Measurements from ENCODE around the gene TIGD1.

The TIGD1 gene

GRCh38 chr2:232575404-232575746 is 25.0 kb upstream of the TIGD1 start:
- DNase-seq: no peak
- no peak overlapping the region for H3K27ac ChIP-seq (ENCODE audit: low read length)
- H3K36me3 ChIP-seq (replicated peaks; ENCODE audit: insufficient read depth, low read length): no peaks in the 10 kb centered on the region

GRCh38 chr2:232574674-232575403 is 24.5 kb upstream of the TIGD1 start:
- H4K20me1 ChIP-seq (ENCODE audit: insufficient read depth, low read length): no peaks in the 10 kb centered on the region
- H3K9me3 ChIP-seq (replicated peaks; ENCODE audit: insufficient read depth, low read length): no peaks in the 10 kb centered on the region
- H3K79me2 ChIP-seq (ENCODE audit: low read length): no peaks in the 10 kb centered on the region
- H3K9me2 ChIP-seq (replicated peaks; ENCODE audit: insufficient read depth, low read length): no peaks in the 10 kb centered on the region
- no peak overlapping the region for H3K27ac ChIP-seq (ENCODE audit: low read length)
- no peak overlapping the region for H3K4me3 ChIP-seq (ENCODE audit: low read length)
- TF ChIP-seq EZH2 (optimal IDR thresholded peaks at IDR 0.05; ENCODE audit: low read depth, low read length) (no peak), EZH2phosphoT487 (IDR thresholded peaks at IDR 0.05; ENCODE audit: low read length) (no peak), CTCF (IDR thresholded peaks at IDR 0.05; ENCODE audit: low read length) (no peak)
- H3K36me3 ChIP-seq (replicated peaks; ENCODE audit: insufficient read depth, low read length): no peaks in the 10 kb centered on the region
- peaks cover 6% of the 10 kb centered on the region; the same call in 1 of the 2 replicates for H3K4me1 ChIP-seq (ENCODE audit: low read length)
- DNase-seq: no peak
- H3F3A ChIP-seq (ENCODE audit: insufficient read depth, low read length): no peaks in the 10 kb centered on the region
- H3K27me3 ChIP-seq (replicated peaks; ENCODE audit: insufficient read depth, low read length): no peaks in the 10 kb centered on the region
- no peak overlapping the region for H3K4me2 ChIP-seq (ENCODE audit: low read depth, low read length)
- no peak overlapping the region for H2AFZ ChIP-seq (ENCODE audit: low read length)
- no peak overlapping the region for H3K9ac ChIP-seq (ENCODE audit: low read length)

More at GRCh38 chr2:232575404-232575746, 25.0 kb upstream of the TIGD1 start:
- TF ChIP-seq EZH2phosphoT487 (IDR thresholded peaks at IDR 0.05; ENCODE audit: low read length) (no peak), EZH2 (optimal IDR thresholded peaks at IDR 0.05; ENCODE audit: low read depth, low read length) (no peak), CTCF (IDR thresholded peaks at IDR 0.05; ENCODE audit: low read length) (no peak)
- Histone ChIP-seq H3K9me2 (replicated peaks; ENCODE audit: insufficient read depth, low read length) (no peaks in the 10 kb centered on the region), H3K4me2 (ENCODE audit: low read depth, low read length) (no peak overlapping the region), H3K79me2 (ENCODE audit: low read length) (no peaks in the 10 kb centered on the region), H3K9ac (ENCODE audit: low read length) (no peak overlapping the region), H4K20me1 (ENCODE audit: insufficient read depth, low read length) (no peaks in the 10 kb centered on the region), H3K4me3 (ENCODE audit: low read length) (no peak overlapping the region), H3K27me3 (replicated peaks; ENCODE audit: insufficient read depth, low read length) (no peaks in the 10 kb centered on the region), H2AFZ (ENCODE audit: low read length) (no peak overlapping the region), H3F3A (ENCODE audit: insufficient read depth, low read length) (peaks cover 2% of the 10 kb centered on the region; the same call in 1 of the 2 replicates), H3K4me1 (ENCODE audit: low read length) (peaks cover 10% of the 10 kb centered on the region), H3K9me3 (replicated peaks; ENCODE audit: insufficient read depth, low read length) (no peaks in the 10 kb centered on the region)

GRCh38 chr2:232573771-232574435 is 23.5 kb upstream of the TIGD1 start:
- Histone ChIP-seq H2AFZ (ENCODE audit: low read length) (no peak overlapping the region), H3K4me3 (ENCODE audit: low read length) (no peak overlapping the region), H3K9me3 (replicated peaks; ENCODE audit: insufficient read depth, low read length) (no peaks in the 10 kb centered on the region), H3K27ac (ENCODE audit: low read length) (no peak overlapping the region), H3K9me2 (replicated peaks; ENCODE audit: insufficient read depth, low read length) (no peaks in the 10 kb centered on the region), H3K79me2 (ENCODE audit: low read length) (no peaks in the 10 kb centered on the region), H3K9ac (ENCODE audit: low read length) (no peak overlapping the region), H3K36me3 (replicated peaks; ENCODE audit: insufficient read depth, low read length) (no peaks in the 10 kb centered on the region), H4K20me1 (ENCODE audit: insufficient read depth, low read length) (no peaks in the 10 kb centered on the region), H3K4me2 (ENCODE audit: low read depth, low read length) (no peak overlapping the region), H3K27me3 (replicated peaks; ENCODE audit: insufficient read depth, low read length) (no peaks in the 10 kb centered on the region), H3F3A (ENCODE audit: insufficient read depth, low read length) (no peaks in the 10 kb centered on the region), H3K4me1 (ENCODE audit: low read length) (no peaks in the 10 kb centered on the region)
- DNase-seq: no peak
- no peak for TF ChIP-seq EZH2 (optimal IDR thresholded peaks at IDR 0.05; ENCODE audit: low read depth, low read length)
- TF ChIP-seq EZH2phosphoT487 (IDR thresholded peaks at IDR 0.05; ENCODE audit: low read length): no peak
- no peak for TF ChIP-seq CTCF (IDR thresholded peaks at IDR 0.05; ENCODE audit: low read length)

Measured in MM.1S (cell line).